ENCODE measurements around the gene GDF15. TPM values are rescaled to one million over a fixed set of nuclear protein-coding genes. Genes with fewer than 3 reads are reported as not detected.
A peak's percentile ranks its signal among the peaks of the same experiment; 100 is the strongest.

Gene GDF15
- total RNA-seq, 2 donors from 2014 or later: 0.29 to 0.85 TPM

DNA sequence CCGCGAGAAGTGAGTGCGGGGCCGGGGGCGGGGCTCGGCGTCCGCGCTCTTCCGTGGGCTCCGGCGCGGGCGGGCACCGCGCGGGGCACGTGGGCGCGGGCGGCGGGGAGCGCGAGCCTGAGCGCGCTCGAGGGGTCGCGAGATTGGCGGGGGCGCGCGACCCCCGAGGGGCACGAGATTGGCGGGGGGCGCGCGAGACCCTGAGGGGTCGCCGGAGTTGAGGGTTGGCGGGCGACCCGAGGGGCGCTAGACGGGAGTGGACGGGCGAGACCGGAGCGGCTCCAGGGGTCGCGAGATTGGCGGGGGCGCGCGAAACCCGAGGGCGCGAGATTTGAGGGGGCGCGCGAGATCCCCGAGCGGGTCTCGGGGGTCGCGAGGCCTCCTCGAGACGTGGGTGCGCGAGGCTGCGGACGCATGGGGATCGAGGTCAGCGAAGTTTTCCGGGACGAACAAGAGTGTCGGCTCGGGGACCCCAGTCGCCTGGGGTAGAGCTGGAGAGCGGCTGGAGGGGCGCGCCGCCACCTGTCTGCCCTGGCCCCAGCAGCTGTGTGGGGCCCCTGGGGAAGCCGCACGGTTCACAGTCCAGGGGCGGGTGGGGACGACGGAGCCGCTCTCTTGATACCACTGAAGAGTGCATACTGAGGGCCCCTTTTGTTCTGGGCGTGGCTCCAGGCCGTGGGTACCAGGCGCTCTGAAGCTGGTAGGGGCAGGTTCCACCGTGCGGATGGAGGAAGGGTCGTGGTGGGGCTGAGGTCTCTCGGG, 33.9 kb downstream of the GDF15 start:
- Mint-ChIP-seq H3K4me3 (peak overlapping the region; percentile 97), H3K4me1 (peaks cover 66% of the 10 kb centered on the region), H3K27me3 (no peaks in the 10 kb centered on the region), H3K27ac (peak overlapping the region; percentile 94), H3K36me3 (ENCODE audit: low read depth) (no peaks in the 10 kb centered on the region)
- ATAC-seq (peak; percentile 35), DNase-seq (peak in 2 of 3 donors; percentile 41 to 43)
- H3K9me3 ChIP-seq (ENCODE audit: control insufficient read depth, low read length, poor library complexity, severe bottlenecking): no peaks in the 10 kb centered on the region

DNA sequence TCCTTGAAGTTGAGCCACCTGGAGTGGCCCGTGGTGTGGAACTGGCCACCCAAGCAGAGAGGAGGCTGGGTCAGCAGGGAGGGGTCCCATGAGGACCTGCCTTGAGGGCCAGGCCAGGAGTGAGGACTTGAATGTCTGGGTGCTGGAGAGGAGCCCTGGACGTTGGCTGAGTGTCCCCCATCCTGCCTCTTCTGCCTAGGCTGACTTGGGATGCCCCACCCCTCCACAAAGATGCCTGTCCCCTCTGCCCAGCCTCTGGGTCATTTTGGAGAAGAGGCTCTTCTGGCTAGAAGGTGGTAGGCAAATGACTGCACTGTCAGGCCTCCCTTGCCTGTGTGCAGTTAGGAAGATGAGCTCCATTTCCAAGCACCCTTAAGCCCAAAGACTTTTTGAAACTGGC, 35.0 kb downstream of the GDF15 start:
- DNase-seq (no peak), ATAC-seq (no peak)
- no peaks in the 10 kb centered on the region for H3K36me3 Mint-ChIP-seq (ENCODE audit: low read depth)
- H3K27me3 Mint-ChIP-seq: no peaks in the 10 kb centered on the region
- H3K9me3 ChIP-seq (ENCODE audit: control insufficient read depth, low read length, poor library complexity, severe bottlenecking): no peaks in the 10 kb centered on the region
- H3K4me1 Mint-ChIP-seq: peaks cover 69% of the 10 kb centered on the region
- H3K27ac Mint-ChIP-seq: peak overlapping the region; percentile 94
- peak overlapping the region; percentile 97 for H3K4me3 Mint-ChIP-seq

DNA sequence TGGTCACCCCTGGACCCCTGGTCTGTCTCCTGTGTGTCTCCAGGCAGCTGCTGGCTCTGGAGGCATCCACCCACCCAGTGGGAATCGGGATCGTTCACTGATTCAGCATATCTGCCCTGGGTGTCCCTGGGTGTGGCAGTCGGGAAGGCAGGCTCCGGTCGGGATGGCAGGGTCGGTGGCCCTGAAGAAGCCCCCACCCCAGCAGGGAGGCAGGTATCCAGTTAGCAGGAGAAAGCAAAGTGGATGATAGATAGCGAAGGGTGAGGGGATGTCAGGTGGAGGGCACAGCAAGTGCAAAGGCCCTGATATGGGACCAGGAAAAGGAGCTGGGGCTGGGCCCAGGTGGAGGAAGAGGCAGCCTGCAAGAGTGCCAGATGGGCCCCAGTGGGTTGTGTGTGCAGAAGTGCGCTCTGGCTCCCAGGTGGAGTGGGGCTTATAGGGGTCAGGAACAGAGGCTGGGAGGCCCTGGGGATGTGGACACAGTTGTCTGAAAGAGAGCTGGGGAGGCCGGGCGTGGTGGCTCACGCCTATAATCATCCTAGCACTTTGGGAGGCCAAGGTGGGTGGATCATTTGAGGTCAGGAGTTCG, 35.5 kb downstream of the GDF15 start:
- Mint-ChIP-seq H3K27ac (peak overlapping the region; percentile 94), H3K27me3 (no peaks in the 10 kb centered on the region), H3K36me3 (ENCODE audit: low read depth) (no peaks in the 10 kb centered on the region), H3K4me3 (peak overlapping the region; percentile 97), H3K4me1 (peaks cover 67% of the 10 kb centered on the region)
- DNase-seq: no peak
- no peaks in the 10 kb centered on the region for H3K9me3 ChIP-seq (ENCODE audit: control insufficient read depth, low read length, poor library complexity, severe bottlenecking)
- ATAC-seq: no peak

DNA sequence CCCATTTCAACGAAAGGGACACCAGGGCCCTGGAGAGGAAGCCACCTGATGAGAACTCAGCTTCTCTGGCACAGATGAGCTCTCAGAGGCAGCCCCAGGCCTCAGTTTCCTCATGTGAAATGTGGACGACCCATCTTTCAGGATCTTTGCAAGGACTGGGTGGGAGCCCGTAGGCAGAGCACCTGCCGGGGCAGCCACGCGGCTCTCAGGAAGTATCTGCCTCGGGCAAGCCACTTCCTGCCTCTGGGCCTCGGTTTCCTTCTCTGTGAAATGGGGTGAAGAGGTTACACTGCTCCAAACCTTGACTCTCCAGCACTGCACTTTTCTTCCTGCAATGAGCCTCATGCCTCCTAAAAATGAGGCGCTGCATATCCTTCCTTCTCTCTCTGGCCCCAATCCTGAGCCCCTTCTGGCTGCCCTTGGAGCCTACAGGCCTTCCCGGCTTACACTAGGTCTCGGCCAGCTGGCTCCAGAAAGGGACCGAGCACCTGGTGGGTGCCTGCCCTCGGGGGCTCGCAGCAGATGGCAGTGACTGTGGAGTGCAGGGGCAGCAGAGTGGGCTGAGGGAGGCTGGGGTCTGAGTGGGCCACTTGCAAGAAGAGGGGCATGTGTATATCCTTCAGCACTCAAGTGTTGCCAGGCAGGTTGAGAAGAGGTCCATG, 36.7 kb downstream of the GDF15 start:
- H3K36me3 Mint-ChIP-seq (ENCODE audit: low read depth): no peaks in the 10 kb centered on the region
- no peaks in the 10 kb centered on the region for H3K27me3 Mint-ChIP-seq
- DNase-seq (peak in 1 of 3 donors; percentile 40), ATAC-seq (peak; percentile 24)
- peak overlapping the region; percentile 94 for H3K27ac Mint-ChIP-seq
- peaks cover 61% of the 10 kb centered on the region for H3K4me1 Mint-ChIP-seq
- peak overlapping the region; percentile 97 for H3K4me3 Mint-ChIP-seq
- H3K9me3 ChIP-seq (ENCODE audit: control insufficient read depth, low read length, poor library complexity, severe bottlenecking): no peaks in the 10 kb centered on the region

DNA sequence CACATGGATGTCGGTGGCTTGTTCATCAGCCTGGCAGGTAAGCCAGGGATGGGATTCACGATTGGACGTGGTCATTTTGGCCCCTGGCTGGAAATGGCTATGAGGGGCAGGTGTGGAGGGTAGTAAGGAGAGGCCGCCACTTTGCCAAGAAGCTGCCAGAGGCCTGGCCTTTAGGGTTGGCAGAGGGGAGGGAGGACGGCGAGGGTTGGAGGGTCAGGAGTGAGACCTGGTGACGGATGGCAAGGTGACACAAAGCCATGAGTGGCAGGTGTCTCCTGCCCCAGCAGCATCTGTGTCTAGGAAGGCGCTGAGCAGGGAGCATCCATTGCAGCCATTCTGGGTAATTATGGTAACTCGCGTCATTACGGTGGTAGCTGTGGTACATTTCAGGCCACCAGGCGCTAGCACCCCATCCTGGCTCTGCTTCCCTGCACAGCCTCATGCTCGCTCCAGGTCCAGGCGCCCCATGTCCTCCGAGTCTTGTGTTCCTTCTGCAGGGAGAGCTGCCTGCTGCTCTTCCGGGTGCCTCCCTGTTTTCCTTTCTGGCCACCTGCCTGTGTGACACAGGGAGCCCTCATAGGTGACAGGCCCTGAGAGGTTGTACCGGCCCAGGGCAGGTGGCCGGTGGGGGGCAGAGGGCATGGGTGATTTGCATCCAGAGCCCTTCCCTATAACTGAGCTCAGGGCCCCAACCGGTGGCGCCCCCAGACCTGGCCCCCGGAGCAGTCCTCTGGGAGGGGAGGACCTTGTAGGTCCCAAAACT, 37.5 kb downstream of the GDF15 start:
- Mint-ChIP-seq H3K27me3 (no peaks in the 10 kb centered on the region), H3K27ac (peak overlapping the region; percentile 94), H3K4me1 (peaks cover 54% of the 10 kb centered on the region), H3K36me3 (ENCODE audit: low read depth) (no peaks in the 10 kb centered on the region), H3K4me3 (peak overlapping the region; percentile 97)
- DNase-seq: no peak
- ATAC-seq: no peak
- no peaks in the 10 kb centered on the region for H3K9me3 ChIP-seq (ENCODE audit: control insufficient read depth, low read length, poor library complexity, severe bottlenecking)

DNA sequence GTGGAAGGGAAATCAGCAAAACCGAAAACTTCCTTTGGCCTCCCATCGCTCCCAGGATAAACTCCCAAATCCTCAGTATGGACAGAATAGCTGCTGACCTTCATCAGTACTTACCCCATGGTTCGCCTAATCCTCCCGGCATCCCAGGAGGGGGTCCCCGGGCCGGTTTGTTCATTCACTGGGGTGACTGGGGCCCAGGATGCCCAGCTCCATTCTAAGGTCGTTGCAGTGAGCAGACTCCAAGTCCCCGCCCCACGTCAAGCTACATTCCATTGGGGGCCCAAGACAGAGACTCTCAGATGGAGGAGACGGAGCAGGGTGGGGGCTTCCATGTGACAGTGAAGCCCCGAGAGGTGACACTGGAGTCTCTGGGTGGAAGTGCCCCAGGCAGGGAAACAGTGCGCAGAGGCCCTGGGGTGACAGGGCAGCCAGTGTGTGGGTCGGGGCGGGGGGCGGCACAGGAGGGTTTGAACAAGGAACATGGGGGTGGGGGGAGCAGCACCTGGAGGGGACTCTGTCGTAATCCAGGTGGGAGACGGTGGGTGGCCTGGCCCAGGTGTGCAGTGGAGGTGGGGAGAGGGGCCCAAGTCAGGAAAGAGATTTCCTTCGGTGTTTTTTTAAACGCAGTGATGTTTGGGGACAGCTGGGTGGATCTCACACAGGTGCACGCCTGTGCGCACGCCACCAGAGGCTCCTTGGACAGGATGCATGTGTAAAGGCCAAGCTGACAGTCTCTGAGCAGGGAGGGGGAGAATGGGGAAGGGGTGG, 38.3 kb downstream of the GDF15 start:
- ATAC-seq: no peak
- no peaks in the 10 kb centered on the region for H3K9me3 ChIP-seq (ENCODE audit: control insufficient read depth, low read length, poor library complexity, severe bottlenecking)
- no peak for DNase-seq
- Mint-ChIP-seq H3K27me3 (no peaks in the 10 kb centered on the region), H3K27ac (peak overlapping the region; percentile 94), H3K4me1 (peaks cover 50% of the 10 kb centered on the region), H3K4me3 (peak overlapping the region; percentile 97), H3K36me3 (ENCODE audit: low read depth) (no peaks in the 10 kb centered on the region)

DNA sequence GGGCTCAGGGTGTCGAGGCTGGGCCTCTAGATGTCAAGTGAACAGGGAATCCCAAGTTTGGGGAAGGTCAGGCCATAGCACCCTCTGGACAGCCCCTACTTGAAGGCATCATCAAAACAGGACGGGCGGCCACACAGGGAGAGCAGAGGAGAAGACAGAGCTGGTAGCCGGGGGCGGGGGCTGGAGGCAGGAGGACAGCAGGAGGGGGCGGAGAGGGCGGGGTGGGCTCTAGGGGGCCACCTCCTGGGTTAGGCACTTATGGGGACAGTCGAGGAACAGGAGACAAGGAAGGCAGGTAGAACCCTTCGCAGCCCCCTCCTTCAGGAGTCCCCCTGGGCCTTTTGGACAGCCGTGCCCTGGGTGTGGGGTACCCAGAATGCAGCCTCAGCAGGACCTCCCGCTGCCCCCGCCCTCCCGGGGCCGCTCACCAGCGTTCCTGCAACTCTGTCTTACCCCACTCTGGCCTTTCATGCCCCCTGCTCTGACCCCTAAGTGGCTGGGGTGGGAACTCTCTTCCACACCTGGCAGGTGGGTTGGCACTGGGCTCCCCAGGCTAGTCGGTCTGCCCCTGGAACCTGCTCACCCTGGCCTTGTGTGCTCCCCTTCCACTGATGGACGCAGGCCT, 39.0 kb downstream of the GDF15 start:
- Mint-ChIP-seq H3K4me1 (peaks cover 52% of the 10 kb centered on the region), H3K27me3 (no peaks in the 10 kb centered on the region), H3K27ac (peak overlapping the region; percentile 94), H3K36me3 (ENCODE audit: low read depth) (no peaks in the 10 kb centered on the region), H3K4me3 (peak overlapping the region; percentile 97)
- no peak for DNase-seq
- H3K9me3 ChIP-seq (ENCODE audit: control insufficient read depth, low read length, poor library complexity, severe bottlenecking): no peaks in the 10 kb centered on the region
- no peak for ATAC-seq

DNA sequence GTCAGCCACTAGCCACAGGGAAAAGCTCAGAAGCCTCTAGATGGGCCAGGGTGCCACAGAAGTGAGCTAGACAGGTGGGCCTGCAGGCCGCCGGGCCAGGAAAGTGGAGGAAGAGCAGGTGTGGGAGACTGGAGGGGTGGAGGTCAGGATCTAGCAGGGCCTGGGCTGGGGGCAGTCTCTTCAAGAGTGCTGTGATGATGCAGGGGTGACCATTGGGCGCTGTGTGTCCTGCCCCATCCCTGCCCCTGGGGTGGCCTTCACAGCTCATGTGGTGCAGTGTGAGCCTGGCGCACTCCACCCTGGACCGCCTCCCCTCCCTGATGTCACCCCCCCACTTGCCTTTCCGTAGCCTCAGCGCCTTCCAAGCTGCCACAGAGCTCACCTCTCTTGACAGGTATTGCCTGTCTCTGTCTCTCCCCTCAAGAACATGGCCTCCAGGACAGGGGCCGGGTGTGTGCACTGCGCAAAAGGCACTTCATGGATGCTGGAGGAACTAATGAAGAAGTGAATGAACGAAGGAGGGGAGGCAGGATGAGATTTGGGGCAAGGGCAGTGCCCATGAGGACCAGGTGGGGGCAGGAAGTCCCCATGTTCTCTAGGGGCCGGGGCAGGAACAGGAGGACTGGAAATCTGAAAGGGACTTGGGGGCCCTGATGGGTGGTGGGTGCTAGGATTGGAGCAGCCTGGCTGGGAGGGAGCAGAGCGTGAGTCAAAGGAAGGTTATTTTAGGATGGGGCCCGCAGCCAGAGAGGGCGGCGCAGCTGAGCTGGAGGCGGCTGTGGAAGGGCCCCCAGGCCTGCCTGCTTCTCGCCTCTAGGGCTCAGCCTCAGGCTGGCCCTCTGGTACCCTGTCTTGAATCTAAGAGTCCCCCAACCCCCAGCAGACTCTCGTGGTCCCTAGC, 39.8 kb downstream of the GDF15 start:
- no peaks in the 10 kb centered on the region for H3K36me3 Mint-ChIP-seq (ENCODE audit: low read depth)
- ATAC-seq: no peak
- no peaks in the 10 kb centered on the region for H3K9me3 ChIP-seq (ENCODE audit: control insufficient read depth, low read length, poor library complexity, severe bottlenecking)
- peak overlapping the region; percentile 94 for H3K27ac Mint-ChIP-seq
- H3K27me3 Mint-ChIP-seq: no peaks in the 10 kb centered on the region
- H3K4me3 Mint-ChIP-seq: peak overlapping the region; percentile 97
- DNase-seq: no peak
- peaks cover 48% of the 10 kb centered on the region for H3K4me1 Mint-ChIP-seq

DNA sequence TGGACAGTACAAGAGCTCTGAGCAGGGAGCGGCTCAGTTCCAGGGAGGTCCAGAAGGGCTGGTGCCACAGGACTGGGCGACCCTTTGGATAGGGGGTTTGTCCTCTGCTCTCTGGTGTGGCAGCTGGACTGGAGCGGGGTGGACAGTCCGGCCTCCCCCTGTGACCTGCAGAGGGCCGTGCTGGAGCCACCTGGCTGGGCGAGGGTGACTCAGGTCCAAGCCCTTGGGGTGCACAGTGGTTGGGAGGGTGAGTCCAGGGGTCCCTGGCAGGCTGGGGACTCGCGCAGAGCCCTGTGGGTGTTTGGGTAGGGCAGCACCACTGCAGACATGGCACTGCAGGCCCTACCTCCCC, 40.4 kb downstream of the GDF15 start:
- H3K9me3 ChIP-seq (ENCODE audit: control insufficient read depth, low read length, poor library complexity, severe bottlenecking): no peaks in the 10 kb centered on the region
- peak overlapping the region; percentile 94 for H3K27ac Mint-ChIP-seq
- no peaks in the 10 kb centered on the region for H3K27me3 Mint-ChIP-seq
- ATAC-seq (no peak), DNase-seq (no peak)
- H3K4me3 Mint-ChIP-seq: no peak overlapping the region
- no peaks in the 10 kb centered on the region for H3K36me3 Mint-ChIP-seq (ENCODE audit: low read depth)
- peaks cover 44% of the 10 kb centered on the region for H3K4me1 Mint-ChIP-seq

DNA sequence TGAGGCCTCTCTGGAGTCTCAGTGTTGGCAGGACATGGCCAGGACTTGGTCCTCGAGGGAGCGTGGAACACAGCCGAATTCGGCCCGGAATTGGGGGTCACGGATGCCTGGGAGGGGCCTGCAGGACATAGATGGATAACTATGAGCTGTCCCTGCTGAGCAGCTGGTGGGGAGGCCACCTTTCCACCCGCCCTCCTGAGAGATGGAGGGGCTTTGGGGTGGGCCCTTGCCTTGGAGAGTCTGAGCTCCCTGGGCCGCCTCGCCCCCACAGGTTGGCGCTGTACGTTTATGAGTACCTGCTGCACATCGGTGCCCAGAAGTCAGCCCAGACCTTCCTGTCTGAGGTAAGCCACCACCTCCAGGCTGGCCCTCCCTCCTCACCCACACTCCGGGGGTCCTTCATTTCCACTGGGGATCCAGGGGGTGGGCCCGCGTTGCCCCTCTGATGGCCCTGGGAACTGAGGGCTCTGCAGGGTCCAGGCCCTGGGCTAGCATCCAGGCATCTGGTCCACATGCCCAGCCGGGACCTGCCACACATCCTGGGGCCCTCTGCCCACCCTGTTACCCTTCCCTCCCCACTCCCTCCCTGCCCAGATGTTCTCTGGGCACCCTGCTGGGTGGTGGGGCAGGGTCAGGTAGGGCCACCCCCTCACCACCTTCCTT, 41.3 kb downstream of the GDF15 start:
- Mint-ChIP-seq H3K27me3 (no peaks in the 10 kb centered on the region), H3K4me3 (no peak overlapping the region), H3K4me1 (peaks cover 39% of the 10 kb centered on the region), H3K27ac (peak overlapping the region; percentile 94), H3K36me3 (ENCODE audit: low read depth) (no peaks in the 10 kb centered on the region)
- no peaks in the 10 kb centered on the region for H3K9me3 ChIP-seq (ENCODE audit: control insufficient read depth, low read length, poor library complexity, severe bottlenecking)
- ATAC-seq (no peak), DNase-seq (no peak)

DNA sequence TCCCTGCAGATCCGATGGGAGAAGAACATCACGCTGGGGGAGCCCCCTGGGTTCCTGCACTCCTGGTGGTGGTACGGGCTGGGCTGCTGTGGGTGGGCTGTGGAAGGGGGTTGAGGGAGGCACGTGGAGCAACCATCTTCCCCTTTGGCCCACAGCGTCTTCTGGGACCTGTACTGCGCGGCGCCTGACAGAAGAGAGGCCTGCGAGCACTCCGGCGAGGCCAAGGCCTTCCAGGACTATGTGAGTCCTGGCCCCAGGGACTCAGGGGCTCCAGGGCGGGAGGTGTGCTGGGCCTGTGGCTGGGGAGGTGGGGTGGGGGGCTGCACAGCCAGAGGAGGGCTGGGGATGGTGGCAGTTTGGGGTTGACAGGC, 41.8 kb downstream of the GDF15 start:
- H3K27ac Mint-ChIP-seq: no peak overlapping the region
- H3K4me1 Mint-ChIP-seq: peaks cover 35% of the 10 kb centered on the region
- DNase-seq: no peak
- H3K9me3 ChIP-seq (ENCODE audit: control insufficient read depth, low read length, poor library complexity, severe bottlenecking): no peaks in the 10 kb centered on the region
- no peak for ATAC-seq
- no peaks in the 10 kb centered on the region for H3K36me3 Mint-ChIP-seq (ENCODE audit: low read depth)
- H3K27me3 Mint-ChIP-seq: no peaks in the 10 kb centered on the region
- no peak overlapping the region for H3K4me3 Mint-ChIP-seq

Measured in T-helper 17 cell (primary cell).